ENCODE results near the gene PPP2R1A.

DNA sequence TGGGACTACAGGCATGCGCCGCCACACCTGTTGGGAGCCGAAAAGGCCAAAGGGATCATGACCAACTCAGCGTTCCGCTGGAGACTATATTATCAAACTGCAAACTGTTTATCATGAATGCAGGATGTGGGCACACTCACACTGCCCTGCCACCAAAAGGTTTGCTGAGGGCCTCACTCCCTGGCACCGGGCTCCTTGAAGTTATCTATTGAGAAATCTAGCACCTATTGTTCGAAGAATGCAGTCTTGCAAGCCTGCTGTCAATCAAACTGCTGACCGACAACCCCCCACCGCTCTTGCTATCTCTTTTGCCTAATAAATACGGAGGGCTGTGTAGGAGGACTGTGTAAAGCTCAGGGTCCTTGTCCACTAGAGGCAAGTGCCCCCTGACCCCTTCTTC is 13.3 kb upstream of the PPP2R1A start:
- TF ChIP-seq, protein P1, sequence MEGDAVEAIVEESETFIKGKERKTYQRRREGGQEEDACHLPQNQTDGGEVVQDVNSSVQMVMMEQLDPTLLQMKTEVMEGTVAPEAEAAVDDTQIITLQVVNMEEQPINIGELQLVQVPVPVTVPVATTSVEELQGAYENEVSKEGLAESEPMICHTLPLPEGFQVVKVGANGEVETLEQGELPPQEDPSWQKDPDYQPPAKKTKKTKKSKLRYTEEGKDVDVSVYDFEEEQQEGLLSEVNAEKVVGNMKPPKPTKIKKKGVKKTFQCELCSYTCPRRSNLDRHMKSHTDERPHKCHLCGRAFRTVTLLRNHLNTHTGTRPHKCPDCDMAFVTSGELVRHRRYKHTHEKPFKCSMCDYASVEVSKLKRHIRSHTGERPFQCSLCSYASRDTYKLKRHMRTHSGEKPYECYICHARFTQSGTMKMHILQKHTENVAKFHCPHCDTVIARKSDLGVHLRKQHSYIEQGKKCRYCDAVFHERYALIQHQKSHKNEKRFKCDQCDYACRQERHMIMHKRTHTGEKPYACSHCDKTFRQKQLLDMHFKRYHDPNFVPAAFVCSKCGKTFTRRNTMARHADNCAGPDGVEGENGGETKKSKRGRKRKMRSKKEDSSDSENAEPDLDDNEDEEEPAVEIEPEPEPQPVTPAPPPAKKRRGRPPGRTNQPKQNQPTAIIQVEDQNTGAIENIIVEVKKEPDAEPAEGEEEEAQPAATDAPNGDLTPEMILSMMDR (IDR thresholded peaks at IDR 0.05; ENCODE audit: low read depth, low read length): no peak
- TF ChIP-seq EZH2phosphoT487 (IDR thresholded peaks at IDR 0.05; ENCODE audit: low read depth): no peak

Data from OCI-LY3 (cell line).